Astrocyte (in vitro differentiated cells and primary cell): ENCODE data around the gene UQCC2. TPM values are rescaled to one million over a fixed set of nuclear protein-coding genes. Genes with fewer than 3 reads are reported as not detected.

ENCODE experiments used
- DNase-seq: peaks from one replicate; pipeline ENCODE4 v3.0.0-alpha.2; 2010; ENCODE audit warnings: low read depth
- FAIRE-seq: peaks from 2 replicates; lab custom pipeline; 2011; peaks lifted over from hg19 to GRCh38; lab: Jason Lieb, UNC
- H2AFZ ChIP-seq: 2 replicates; pipeline ENCODE4 v1.6.0; 2012; ENCODE audit warnings: low read depth, low read length, inconsistent platforms
- H3K27ac ChIP-seq: 2 replicates; pipeline ENCODE4 v1.5.1; 2011; ENCODE audit warnings: low read depth, low read length, inconsistent platforms
- H3K27me3 ChIP-seq: 2 replicates; pipeline ENCODE4 v1.6.0; 2011; ENCODE audit warnings: low read length, inconsistent platforms; ENCODE audit not compliant: insufficient read depth
- H3K36me3 ChIP-seq: 2 replicates; pipeline ENCODE4 v1.5.1; 2011; ENCODE audit warnings: low read length, inconsistent platforms; ENCODE audit not compliant: insufficient read depth
- H3K4me1 ChIP-seq: 2 replicates; pipeline ENCODE4 v1.5.1; 2011; ENCODE audit warnings: low read length, inconsistent platforms; ENCODE audit not compliant: insufficient read depth
- H3K4me2 ChIP-seq: 2 replicates; pipeline ENCODE4 v1.6.0; 2012; ENCODE audit warnings: low read length, inconsistent platforms
- H3K4me3 ChIP-seq: 2 replicates; pipeline ENCODE4 v1.5.1; 2011; ENCODE audit warnings: low read depth, mild to moderate bottlenecking, low read length, inconsistent platforms; ENCODE audit not compliant: insufficient read depth
- H3K79me2 ChIP-seq: 2 replicates; pipeline ENCODE4 v1.6.0; 2012; ENCODE audit warnings: mild to moderate bottlenecking, low read length, inconsistent platforms; ENCODE audit not compliant: insufficient read depth
- H3K9ac ChIP-seq: 2 replicates; pipeline ENCODE4 v1.6.0; 2012; ENCODE audit warnings: mild to moderate bottlenecking, low read length, inconsistent platforms
- H3K9me3 ChIP-seq: 2 replicates; pipeline ENCODE4 v1.5.1; 2012; ENCODE audit warnings: low read depth, mild to moderate bottlenecking, low read length, inconsistent platforms; ENCODE audit not compliant: insufficient read depth
- H4K20me1 ChIP-seq: 2 replicates; pipeline ENCODE4 v1.6.0; 2012; ENCODE audit warnings: low read length, inconsistent platforms; ENCODE audit not compliant: insufficient read depth
- H3K27ac Mint-ChIP-seq: one replicate; pipeline ENCODE4 v1.8.0; 2021; ENCODE audit warnings: mild to moderate bottlenecking, mixed read lengths; ENCODE audit not compliant: unreplicated experiment
- H3K27me3 Mint-ChIP-seq: one replicate; pipeline ENCODE4 v1.8.0; 2021; ENCODE audit warnings: low read depth, mixed read lengths; ENCODE audit not compliant: unreplicated experiment
- H3K36me3 Mint-ChIP-seq: one replicate; pipeline ENCODE4 v1.8.0; 2021; ENCODE audit warnings: low read depth, mixed read lengths; ENCODE audit not compliant: unreplicated experiment
- H3K4me1 Mint-ChIP-seq: one replicate; pipeline ENCODE4 v1.8.0; 2021; ENCODE audit warnings: low read depth, mixed read lengths; ENCODE audit not compliant: unreplicated experiment
- H3K4me3 Mint-ChIP-seq: one replicate; pipeline ENCODE4 v1.8.0; 2021; ENCODE audit warnings: mild to moderate bottlenecking, moderate library complexity, mixed read lengths; ENCODE audit not compliant: unreplicated experiment
- H3K9me3 Mint-ChIP-seq: one replicate; pipeline ENCODE4 v1.8.0; 2021; ENCODE audit warnings: mild to moderate bottlenecking, mixed read lengths; ENCODE audit not compliant: unreplicated experiment
- CTCF ChIP-seq: IDR thresholded peaks from 2 replicates; pipeline ENCODE4 v1.5.1; 2011; ENCODE audit warnings: low read depth, mild to moderate bottlenecking, inconsistent platforms, low read length, moderate library complexity; ENCODE audit not compliant: insufficient read depth
- EZH2 ChIP-seq: IDR thresholded peaks from 2 replicates; pipeline ENCODE4 v1.6.1; 2012; ENCODE audit warnings: mild to moderate bottlenecking, low read length, inconsistent platforms; ENCODE audit not compliant: insufficient read depth
- total RNA-seq: library from RNA; stranded (reverse); gene quantifications from 2 replicates; pipeline ENCODE4 v1.2.1, GENCODE V29; 2021

Gene UQCC2
- total RNA-seq, 1 donor from 2014 or later, result 70.2 TPM

- no peak overlapping the region for H3K4me3 Mint-ChIP-seq
- H3K27ac Mint-ChIP-seq, result peak overlapping the region; percentile 19
- no peaks in the 10 kb centered on the region for H3K36me3 ChIP-seq
Observed at GRCh38 chr6:33698494-33698893, 13.0 kb downstream of the UQCC2 start.

GRCh38 chr6:33697845-33698244, 13.7 kb downstream of the UQCC2 start:
- Histone ChIP-seq H4K20me1 (peaks cover 4% of the 10 kb centered on the region), H3K27ac (no peak overlapping the region), H3K27me3 (no peaks in the 10 kb centered on the region), H3K4me1 (peaks cover 37% of the 10 kb centered on the region), H3K79me2 (no peaks in the 10 kb centered on the region), H3K4me3 (no peak overlapping the region), H3K36me3 (no peaks in the 10 kb centered on the region), H2AFZ (no peak overlapping the region), H3K9me3 (no peaks in the 10 kb centered on the region), H3K4me2 (no peak overlapping the region), H3K9ac (no peak overlapping the region)
- FAIRE-seq, result no peak
- Mint-ChIP-seq H3K4me1 (peaks cover 24% of the 10 kb centered on the region), H3K9me3 (no peaks in the 10 kb centered on the region), H3K36me3 (peaks cover 6% of the 10 kb centered on the region), H3K27me3 (no peaks in the 10 kb centered on the region), H3K4me3 (no peak overlapping the region), H3K27ac (peak overlapping the region; percentile 20)
- no peak for DNase-seq
- TF ChIP-seq CTCF (no peak), EZH2 (no peak)

More at GRCh38 chr6:33698494-33698893, 13.0 kb downstream of the UQCC2 start:
- TF ChIP-seq EZH2, result no peak
- TF ChIP-seq CTCF, result no peak
- H3K27me3 Mint-ChIP-seq, result no peaks in the 10 kb centered on the region
- Histone ChIP-seq H3K27me3 (no peaks in the 10 kb centered on the region), H3K4me1 (peaks cover 34% of the 10 kb centered on the region), H3K9me3 (no peaks in the 10 kb centered on the region), H3K4me2 (no peak overlapping the region), H2AFZ (no peak overlapping the region), H3K9ac (no peak overlapping the region), H3K79me2 (no peaks in the 10 kb centered on the region), H4K20me1 (peaks cover 4% of the 10 kb centered on the region), H3K4me3 (no peak overlapping the region), H3K27ac (no peak overlapping the region)
- FAIRE-seq, result no peak
- no peak for DNase-seq
- H3K36me3 Mint-ChIP-seq, result peaks cover 4% of the 10 kb centered on the region
- H3K4me1 Mint-ChIP-seq, result peaks cover 23% of the 10 kb centered on the region
- H3K9me3 Mint-ChIP-seq, result no peaks in the 10 kb centered on the region
